ENCODE results near the gene SYNE3.

Gene SYNE3

DNA sequence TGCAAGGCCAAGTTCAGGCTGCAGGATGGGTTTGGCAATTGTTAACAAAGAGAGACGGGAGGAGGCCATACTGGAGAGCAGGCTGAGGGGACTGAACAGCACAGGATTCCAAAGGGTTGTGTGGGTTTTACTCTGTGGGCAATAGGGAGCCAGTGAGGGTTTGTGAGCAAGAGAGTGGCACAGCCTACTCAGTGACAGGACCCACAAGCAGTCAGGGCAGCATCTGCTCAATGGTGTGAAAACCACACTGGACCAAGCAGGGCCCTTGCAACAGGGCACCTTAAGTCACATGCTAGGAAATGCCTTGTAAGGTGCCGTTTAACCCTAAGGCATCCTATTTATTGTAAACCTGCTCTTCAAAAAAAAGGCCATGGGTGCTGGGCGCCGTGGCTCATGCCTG is 22.0 kb downstream of the SYNE3 start:
- H3K4me3 ChIP-seq (ENCODE audit: low read depth, low read length) = no peak overlapping the region
- TF ChIP-seq, protein P1, sequence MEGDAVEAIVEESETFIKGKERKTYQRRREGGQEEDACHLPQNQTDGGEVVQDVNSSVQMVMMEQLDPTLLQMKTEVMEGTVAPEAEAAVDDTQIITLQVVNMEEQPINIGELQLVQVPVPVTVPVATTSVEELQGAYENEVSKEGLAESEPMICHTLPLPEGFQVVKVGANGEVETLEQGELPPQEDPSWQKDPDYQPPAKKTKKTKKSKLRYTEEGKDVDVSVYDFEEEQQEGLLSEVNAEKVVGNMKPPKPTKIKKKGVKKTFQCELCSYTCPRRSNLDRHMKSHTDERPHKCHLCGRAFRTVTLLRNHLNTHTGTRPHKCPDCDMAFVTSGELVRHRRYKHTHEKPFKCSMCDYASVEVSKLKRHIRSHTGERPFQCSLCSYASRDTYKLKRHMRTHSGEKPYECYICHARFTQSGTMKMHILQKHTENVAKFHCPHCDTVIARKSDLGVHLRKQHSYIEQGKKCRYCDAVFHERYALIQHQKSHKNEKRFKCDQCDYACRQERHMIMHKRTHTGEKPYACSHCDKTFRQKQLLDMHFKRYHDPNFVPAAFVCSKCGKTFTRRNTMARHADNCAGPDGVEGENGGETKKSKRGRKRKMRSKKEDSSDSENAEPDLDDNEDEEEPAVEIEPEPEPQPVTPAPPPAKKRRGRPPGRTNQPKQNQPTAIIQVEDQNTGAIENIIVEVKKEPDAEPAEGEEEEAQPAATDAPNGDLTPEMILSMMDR (IDR thresholded peaks at IDR 0.05; ENCODE audit: borderline replicate concordance, insufficient read depth, low read depth, low read length) = no peak

GRCh38 chr14:95493976-95494375 is 22.5 kb downstream of the SYNE3 start:
- H3K4me3 ChIP-seq (ENCODE audit: low read depth, low read length) = no peak overlapping the region
- TF ChIP-seq, protein P1 (IDR thresholded peaks at IDR 0.05; ENCODE audit: borderline replicate concordance, insufficient read depth, low read depth, low read length) = no peak

- H3K4me3 ChIP-seq (ENCODE audit: low read depth, low read length) = no peak overlapping the region
Observed at GRCh38 chr14:95493503-95493902, 22.9 kb downstream of the SYNE3 start.

GRCh38 chr14:95491936-95492608 is 24.4 kb downstream of the SYNE3 start:
- TF ChIP-seq, protein P1 (IDR thresholded peaks at IDR 0.05; ENCODE audit: borderline replicate concordance, insufficient read depth, low read depth, low read length) = no peak
- H3K4me3 ChIP-seq (ENCODE audit: low read depth, low read length) = no peak overlapping the region

More at GRCh38 chr14:95493503-95493902, 22.9 kb downstream of the SYNE3 start:
- TF ChIP-seq, protein P1 (IDR thresholded peaks at IDR 0.05; ENCODE audit: borderline replicate concordance, insufficient read depth, low read depth, low read length) = no peak

- TF ChIP-seq, protein P1 (IDR thresholded peaks at IDR 0.05; ENCODE audit: borderline replicate concordance, insufficient read depth, low read depth, low read length) = no peak
- H3K4me3 ChIP-seq (ENCODE audit: low read depth, low read length) = no peak overlapping the region
Observed at GRCh38 chr14:95490727-95491451, 25.6 kb downstream of the SYNE3 start.

DNA sequence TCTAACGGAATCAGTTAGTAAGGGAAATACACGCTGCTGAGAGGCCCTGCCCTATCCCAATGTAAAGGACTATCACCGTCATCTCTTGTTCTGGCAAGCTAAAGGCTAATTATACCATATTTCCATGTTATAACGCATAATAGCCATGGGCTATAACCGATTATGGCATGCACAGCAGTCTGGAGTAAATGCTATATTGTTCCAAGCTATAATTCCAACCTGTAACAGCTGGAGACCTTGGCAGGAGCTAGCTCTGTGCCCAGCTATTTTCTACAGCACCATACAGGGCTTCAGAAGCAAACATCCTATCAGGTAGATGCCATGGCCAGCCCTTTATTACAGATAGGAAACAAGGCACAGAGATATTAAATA is 26.3 kb downstream of the SYNE3 start:
- H3K4me3 ChIP-seq (ENCODE audit: low read depth, low read length) = no peak overlapping the region
- TF ChIP-seq, protein P1 (IDR thresholded peaks at IDR 0.05; ENCODE audit: borderline replicate concordance, insufficient read depth, low read depth, low read length) = no peak

Measured in GM12875 (cell line).